Ovary (tissue), 3 donors: ENCODE results near the gene ASPN.

ENCODE experiments used
- EP300 ChIP-seq: sonication (generic); formaldehyde crosslinking; IDR thresholded peaks from one replicate; pipeline ENCODE4 v1.6.1; 2017; ENCODE audit warnings: antibody characterized with exemption
- TF ChIP-seq, protein P1 (sequence below), 3 donors: fragments of 450-650 bp in 2 of 3; fragments of 200-600 bp in 1 of 3; IDR thresholded peaks; one replicate each; pipeline versions ENCODE4 v1.5.1 to v1.8.0; 2016 to 2022; ENCODE audit warnings: antibody characterized with exemption in 3 of 3, mild to moderate bottlenecking in 1 of 3
- donor health status: DM: no; HTN: no; CAD: no.

DNA sequence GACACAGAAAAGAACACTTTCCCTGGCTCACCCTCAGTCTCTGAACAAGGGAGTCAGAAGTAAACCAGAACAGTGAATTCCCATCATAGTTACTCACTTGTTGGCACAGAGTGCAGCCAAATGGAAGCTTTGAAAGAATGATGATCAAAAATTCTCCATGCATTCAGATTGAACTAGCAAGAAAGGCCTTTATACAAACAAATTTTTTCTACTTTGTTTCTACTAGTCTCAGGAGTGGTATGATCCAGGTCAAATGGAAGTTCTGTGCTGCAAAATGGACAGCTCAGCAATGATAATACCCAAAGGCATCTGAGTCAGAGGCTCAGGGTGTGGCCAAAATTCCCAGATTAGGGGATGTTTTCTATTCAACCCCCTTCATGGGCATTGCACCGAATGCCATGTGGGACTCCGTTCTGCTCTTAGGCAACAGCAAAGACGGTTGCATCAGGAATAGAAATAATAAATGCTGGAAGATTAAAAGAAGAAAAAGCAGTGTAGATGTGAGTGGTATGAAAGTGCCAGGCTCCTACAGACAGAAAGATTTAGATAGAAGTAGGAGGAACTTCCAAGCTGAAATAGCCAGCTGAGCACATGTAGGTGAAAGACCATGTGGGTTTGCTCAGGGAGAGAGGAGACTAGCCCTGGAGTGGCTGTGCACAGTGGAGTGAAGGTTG lies 24.0 kb upstream of the ASPN start:
- TF ChIP-seq EP300: no peak
- TF ChIP-seq, protein P1, sequence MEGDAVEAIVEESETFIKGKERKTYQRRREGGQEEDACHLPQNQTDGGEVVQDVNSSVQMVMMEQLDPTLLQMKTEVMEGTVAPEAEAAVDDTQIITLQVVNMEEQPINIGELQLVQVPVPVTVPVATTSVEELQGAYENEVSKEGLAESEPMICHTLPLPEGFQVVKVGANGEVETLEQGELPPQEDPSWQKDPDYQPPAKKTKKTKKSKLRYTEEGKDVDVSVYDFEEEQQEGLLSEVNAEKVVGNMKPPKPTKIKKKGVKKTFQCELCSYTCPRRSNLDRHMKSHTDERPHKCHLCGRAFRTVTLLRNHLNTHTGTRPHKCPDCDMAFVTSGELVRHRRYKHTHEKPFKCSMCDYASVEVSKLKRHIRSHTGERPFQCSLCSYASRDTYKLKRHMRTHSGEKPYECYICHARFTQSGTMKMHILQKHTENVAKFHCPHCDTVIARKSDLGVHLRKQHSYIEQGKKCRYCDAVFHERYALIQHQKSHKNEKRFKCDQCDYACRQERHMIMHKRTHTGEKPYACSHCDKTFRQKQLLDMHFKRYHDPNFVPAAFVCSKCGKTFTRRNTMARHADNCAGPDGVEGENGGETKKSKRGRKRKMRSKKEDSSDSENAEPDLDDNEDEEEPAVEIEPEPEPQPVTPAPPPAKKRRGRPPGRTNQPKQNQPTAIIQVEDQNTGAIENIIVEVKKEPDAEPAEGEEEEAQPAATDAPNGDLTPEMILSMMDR (IDR thresholded peaks at IDR 0.05): no peak
